AG09309 (cell line): ENCODE results near the gene SEC61G.

Experiments
- DNase-seq: peaks from one replicate; pipeline ENCODE4 v3.0.0-alpha.2; 2010; ENCODE audit warnings: low read depth
- H3K4me3 ChIP-seq: 2 replicates; pipeline ENCODE4 v1.5.1; 2011; ENCODE audit warnings: mild to moderate bottlenecking, low read depth, low read length, moderate library complexity; ENCODE audit not compliant: control insufficient read depth
- CTCF ChIP-seq: IDR thresholded peaks from 2 replicates; pipeline ENCODE4 v1.5.1; 2011; ENCODE audit warnings: mild to moderate bottlenecking, low read depth, low read length, inconsistent platforms; ENCODE audit not compliant: insufficient read depth, control insufficient read depth; ENCODE audit errors: missing control alignments

The SEC61G gene

GRCh38 chr7:54712820-54713219 is 46.2 kb downstream of the SEC61G start:
- no peak overlapping the region for H3K4me3 ChIP-seq
- no peak for DNase-seq
- TF ChIP-seq CTCF: no peak

GRCh38 chr7:54711900-54712595 is 47.0 kb downstream of the SEC61G start:
- TF ChIP-seq CTCF: no peak
- DNase-seq: no peak
- no peak overlapping the region for H3K4me3 ChIP-seq

- no peak overlapping the region for H3K4me3 ChIP-seq
- TF ChIP-seq CTCF: no peak
- DNase-seq: no peak
Observed at GRCh38 chr7:54709283-54709682, 49.7 kb downstream of the SEC61G start.

GRCh38 chr7:54705436-54705835 is 53.6 kb downstream of the SEC61G start:
- H3K4me3 ChIP-seq: no peak overlapping the region
- peak; percentile 23 for DNase-seq
- TF ChIP-seq CTCF: no peak

- no peak for TF ChIP-seq CTCF
- no peak overlapping the region for H3K4me3 ChIP-seq
- no peak for DNase-seq
Observed at GRCh38 chr7:54704851-54705250, 54.2 kb downstream of the SEC61G start.
